GM21723 (cell line): ENCODE data around the gene FHAD1.

Experiments used
- ATAC-seq: cut with Tn5 transposase; IDR thresholded peaks from one replicate; pipeline ENCODE4 v1.9.1; 2021; ENCODE audit warnings: mild to moderate bottlenecking, moderate library complexity; ENCODE audit not compliant: unreplicated experiment

Gene FHAD1

GRCh38 chr1:15218287-15219279 lies 28.4 kb upstream of the FHAD1 start:
- ATAC-seq, result no peak

- ATAC-seq, result no peak
These were observed 27.6 kb upstream of the FHAD1 start for GRCh38 chr1:15219280-15220023.

- no peak for ATAC-seq
These were observed 27.0 kb upstream of the FHAD1 start for GRCh38 chr1:15220024-15220392.

DNA sequence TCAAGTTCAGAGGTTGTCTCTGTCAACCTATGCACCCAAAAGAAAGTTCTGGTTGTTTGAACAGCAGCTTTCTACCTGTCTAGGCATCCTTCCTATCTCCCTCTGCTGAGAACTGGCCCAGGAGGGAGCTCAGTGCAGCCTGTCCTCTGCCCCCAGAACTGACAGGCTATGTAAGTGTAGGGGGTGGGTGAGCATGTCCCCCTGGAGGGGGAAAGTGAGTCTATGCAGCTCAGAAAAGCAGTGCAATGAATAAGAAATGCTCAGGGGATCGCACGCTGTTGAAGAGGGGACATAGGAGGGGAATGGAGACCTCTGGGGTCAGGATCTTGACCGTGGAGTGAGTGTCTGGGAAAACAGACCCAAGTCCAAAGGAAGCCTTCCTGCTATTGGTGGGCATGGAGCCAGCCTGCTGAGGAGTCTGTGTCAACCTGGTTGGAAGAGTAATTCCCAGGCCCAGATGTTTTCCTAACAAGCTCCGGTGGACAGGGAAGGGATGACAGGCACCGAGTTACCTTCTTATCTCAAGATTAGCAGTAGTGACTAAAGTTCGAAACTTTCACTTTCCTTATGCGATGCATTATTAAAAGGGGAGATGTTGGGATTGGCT lies 26.1 kb upstream of the FHAD1 start:
- no peak for ATAC-seq

GRCh38 chr1:15222653-15223303 lies 24.2 kb upstream of the FHAD1 start:
- no peak for ATAC-seq

DNA sequence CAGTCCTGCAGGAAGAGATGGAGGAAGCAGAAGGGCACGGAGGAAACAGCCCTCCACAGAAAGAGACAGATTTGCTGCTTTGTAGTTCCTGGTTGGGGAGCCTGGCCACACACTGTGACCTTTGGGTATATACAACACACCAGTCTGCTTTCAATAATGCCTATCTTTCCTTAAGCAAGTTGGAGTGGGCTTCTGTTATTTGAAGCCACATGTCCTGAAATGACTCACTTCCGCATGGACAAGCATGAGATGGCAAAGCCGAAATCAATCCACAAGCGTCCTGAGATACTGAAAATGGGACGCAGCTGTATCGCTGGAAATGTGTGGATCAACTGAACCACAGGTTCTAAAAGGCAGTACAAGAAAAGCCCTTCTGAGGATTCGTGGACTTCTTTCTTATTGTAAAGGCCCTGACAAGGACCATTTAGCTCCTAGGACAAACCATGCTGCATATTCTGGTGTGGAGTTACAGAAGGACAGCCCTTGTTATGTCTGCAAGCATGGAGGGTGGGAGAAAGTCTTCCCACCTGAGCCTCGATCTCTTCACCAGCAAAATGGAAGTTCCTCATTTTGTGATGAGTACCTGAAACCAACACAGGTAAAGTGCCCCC lies 22.7 kb upstream of the FHAD1 start:
- no peak for ATAC-seq

DNA sequence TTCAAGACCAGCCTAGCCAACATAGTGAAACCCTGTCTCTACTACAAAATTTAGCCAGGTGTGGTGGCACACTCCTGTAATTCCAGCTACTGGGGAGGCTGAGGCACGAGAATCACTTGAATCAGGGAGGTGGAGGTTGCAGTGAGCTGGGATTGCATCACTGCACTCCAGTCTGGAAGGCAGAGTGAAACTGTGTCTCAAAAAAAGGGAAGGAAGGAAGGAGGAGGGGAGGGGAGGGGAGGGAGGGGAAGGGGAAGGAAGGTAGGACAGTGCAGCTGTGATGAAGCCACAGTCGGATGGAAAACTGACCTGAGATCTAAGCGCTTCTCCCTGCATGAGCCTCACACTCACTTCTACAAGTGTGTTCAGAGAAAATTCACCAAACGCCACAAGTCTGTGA lies 22.0 kb upstream of the FHAD1 start:
- ATAC-seq, result no peak

DNA sequence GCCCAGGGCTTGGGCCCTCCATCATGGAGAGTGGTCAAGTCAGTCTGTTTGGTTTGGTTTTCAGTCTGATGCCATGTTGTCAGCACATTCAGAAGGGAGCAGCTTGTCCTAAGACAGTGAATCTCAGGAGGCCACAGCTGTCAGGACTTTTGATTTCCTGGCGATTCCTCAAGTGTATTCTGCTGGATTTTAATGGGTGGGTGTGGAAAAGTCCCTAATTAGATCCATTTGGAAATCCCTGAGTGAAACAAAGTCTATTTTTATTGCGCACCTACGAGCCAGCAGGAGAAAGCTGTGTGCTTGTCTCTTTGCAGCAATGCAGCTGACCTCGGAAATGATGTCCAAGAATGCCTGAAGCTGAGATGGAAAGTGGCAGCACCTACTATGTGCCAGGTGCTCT lies 21.6 kb upstream of the FHAD1 start:
- no peak for ATAC-seq

GRCh38 chr1:15226388-15227255 lies 20.4 kb upstream of the FHAD1 start:
- no peak for ATAC-seq

DNA sequence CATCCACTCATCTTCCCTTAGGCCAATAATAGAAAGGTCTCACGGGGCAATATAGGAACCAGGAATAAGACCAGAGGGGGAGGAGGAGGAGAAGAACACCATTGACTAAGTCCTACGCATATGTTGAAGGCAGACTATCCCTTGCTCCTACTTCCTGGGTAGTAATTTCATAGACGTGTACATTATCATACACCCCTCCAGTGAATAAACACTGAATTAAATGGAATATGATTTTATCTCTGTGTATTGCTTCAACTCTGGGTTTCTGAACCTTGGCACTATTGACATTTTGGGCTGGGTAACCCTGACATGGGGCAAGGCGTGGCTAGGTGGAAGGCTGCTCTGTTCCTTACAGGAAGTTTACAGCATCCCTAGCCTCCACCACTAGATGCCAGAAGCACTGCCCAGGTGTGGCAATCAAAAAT lies 17.3 kb upstream of the FHAD1 start:
- no peak for ATAC-seq

DNA sequence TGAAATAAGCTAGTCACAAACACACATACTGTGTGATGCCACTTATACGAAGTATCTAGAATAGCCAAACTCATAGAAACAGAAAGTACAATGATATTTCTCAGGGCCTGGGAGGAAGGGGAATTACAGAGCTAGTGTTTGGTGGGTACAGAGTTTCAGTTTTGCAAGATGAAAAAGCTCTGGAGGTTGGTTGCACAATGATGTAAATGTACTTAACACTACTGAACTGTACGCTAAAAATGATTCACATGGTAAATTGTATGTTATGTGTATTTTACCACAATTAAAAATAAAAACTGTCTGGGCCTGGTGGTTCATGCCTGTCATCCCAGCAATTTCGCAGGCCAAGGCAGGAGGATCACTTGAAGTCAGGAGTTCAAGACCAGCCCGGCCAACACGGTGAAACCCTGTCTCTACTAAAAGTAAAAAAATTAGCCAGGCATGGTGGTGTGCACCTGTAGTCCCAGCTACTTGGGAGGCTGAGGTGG lies 15.3 kb upstream of the FHAD1 start:
- ATAC-seq, result peak; percentile 91

- no peak for ATAC-seq
These were observed 13.3 kb upstream of the FHAD1 start for GRCh38 chr1:15233689-15234088.

DNA sequence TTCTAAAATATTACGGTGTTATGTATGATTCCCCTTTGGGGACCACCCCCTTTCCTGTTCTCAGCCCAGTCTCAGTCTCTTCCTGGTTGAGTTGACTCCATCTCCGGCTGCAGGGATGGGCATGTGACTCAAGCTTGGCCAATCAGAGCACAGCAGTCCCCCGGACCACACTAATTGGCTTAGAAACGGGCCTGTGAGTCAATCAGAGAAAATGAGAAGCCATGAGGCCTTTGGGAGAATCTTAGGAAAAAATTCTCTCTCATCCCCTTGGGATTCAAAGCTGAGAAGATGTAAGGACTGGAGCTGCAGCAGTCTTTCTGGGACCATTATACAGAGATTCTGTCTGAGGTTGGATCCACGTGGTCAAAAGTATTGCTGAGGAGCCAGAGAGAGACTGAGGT lies 10.7 kb upstream of the FHAD1 start:
- ATAC-seq, result no peak

DNA sequence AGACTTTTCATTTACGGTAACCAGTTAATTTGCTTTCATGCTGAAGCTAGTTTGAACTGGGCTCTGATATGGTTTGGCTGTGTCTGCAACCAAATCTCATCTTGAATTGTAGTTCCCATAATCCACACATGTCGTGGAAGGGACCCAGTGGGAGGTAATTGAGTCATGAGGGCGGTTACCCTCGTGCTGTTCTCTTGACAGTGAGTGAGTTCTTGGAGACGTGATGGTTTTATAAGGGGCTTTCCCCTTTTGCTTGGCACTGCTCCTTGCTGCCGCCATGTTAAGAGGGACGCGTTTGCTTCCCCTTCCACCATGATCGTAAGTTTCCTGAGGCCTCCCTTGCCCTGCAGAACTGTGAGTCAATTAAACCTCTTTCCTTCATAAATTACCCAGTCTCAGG lies 10.3 kb upstream of the FHAD1 start:
- ATAC-seq, result no peak

DNA sequence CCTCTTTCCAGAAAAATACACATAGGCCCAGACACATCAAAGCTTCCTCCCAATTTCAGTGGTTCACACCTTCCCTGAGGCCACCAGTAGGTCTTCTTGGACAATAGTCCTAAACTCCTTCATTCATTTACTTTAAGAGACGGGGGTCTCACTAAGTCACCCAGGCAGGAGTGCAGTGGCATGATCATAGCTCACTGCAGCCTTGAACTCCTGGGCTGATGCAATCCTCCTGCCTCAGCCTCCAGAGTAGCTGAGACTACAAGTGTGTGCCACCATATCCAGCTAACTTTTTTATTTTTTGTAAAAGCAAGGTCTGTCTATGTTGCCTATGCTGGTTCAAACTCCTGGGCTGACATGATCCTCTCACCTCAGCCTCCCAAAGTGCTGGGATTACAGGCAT lies 8.2 kb upstream of the FHAD1 start:
- ATAC-seq, result no peak

DNA sequence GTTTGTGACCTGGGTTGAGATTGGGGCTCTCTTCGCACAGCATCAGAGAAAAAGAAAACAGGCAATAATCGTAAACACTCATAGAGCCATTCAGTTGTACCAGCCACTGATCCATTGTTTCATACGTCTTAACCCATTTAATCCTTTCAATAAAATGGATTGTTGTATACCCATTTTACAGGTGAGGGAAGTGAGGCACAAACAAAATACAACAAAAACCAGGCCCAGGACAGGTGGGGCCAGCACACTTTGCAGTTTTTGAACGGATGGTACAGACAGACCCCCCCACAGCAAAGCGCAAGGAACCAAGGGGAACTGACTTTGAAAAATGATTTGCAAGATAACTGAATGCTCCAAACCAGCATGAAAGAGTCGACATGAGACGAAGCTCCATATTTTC lies 4.3 kb upstream of the FHAD1 start:
- no peak for ATAC-seq

- ATAC-seq, result no peak
These were observed 3.6 kb upstream of the FHAD1 start for GRCh38 chr1:15243275-15244043.

DNA sequence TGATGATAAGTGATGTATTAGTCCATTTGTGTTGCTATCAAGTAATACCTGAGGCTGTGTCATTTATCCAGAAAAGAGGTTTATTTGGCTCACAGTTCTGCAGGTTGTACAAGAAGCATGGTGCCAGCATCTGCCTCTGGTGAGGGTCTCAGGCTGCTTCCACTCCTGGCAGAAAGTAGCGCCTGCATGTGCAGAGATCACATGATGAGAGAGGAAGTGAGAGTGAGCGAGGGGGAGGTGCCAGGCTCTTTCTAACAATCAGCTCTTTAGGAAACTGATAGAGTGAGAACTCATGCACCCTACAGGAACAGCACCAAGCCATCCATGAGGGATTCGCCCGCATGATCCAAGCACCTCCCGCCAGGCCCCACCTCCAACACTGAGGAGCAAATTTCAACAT lies 2.2 kb upstream of the FHAD1 start:
- no peak for ATAC-seq
